A549 (cell line): ENCODE data around the gene UROD. TPM values are rescaled to one million over a fixed set of nuclear protein-coding genes. Genes with fewer than 3 reads are reported as not detected.

Experiments
- ATAC-seq, 2 experiments: fragments of 200-7000 bp in 1 of 2; fragments of >200 bp in 1 of 2; cut with Nextera tagmentation in 1 of 2; cut with Tn5 transposase in 1 of 2; 3 replicates each; pipeline versions ENCODE4 v1.8.0 to v1.9.1; 2018 to 2020; ENCODE audit warnings: mild to moderate bottlenecking in 1 of 2, moderate library complexity in 1 of 2
- CTCF ChIA-PET: fragments of 300-600 bp; sonication (Branson Sonifier 250); formaldehyde crosslinking; extraction: SDS; loops from one replicate; lab custom pipeline; 2021; ENCODE audit warnings: antibody characterized with exemption, inconsistent platforms; lab: Yijun Ruan, JAX
- POLR2A ChIA-PET: fragments of 350-600 bp; formaldehyde crosslinking; extraction: SDS; loops from one replicate; lab custom pipeline; 2021; ENCODE audit warnings: antibody characterized with exemption, inconsistent platforms; lab: Yijun Ruan, JAX
- DNase-seq, 2 experiments: peaks; one replicate each; pipeline versions ENCODE4 v3.0.0 to v3.0.0-alpha.2; 2011 to 2016; ENCODE audit warnings: low read depth in 1 of 2, low spot score in 1 of 2
- FAIRE-seq: peaks from 2 replicates; lab custom pipeline; 2011; peaks lifted over from hg19 to GRCh38; lab: Jason Lieb, UNC
- H3K27ac ChIP-seq, 2 experiments: fragments of >200 bp; sonication (Bioruptor Twin); formaldehyde crosslinking; 3 replicates each; pipeline ENCODE4 v1.5.1; 2016 to 2017
- H3K4me1 ChIP-seq: fragments of >200 bp; sonication (Bioruptor Twin); formaldehyde crosslinking; 3 replicates; pipeline ENCODE4 v1.6.1; 2016
- H3K4me2 ChIP-seq: fragments of >200 bp; sonication (Bioruptor Twin); formaldehyde crosslinking; 3 replicates; pipeline ENCODE4 v1.6.1; 2016
- H3K4me3 ChIP-seq: fragments of >200 bp; sonication (Bioruptor Twin); formaldehyde crosslinking; 3 replicates; pipeline ENCODE4 v1.5.1; 2016
- H3K9me3 ChIP-seq: fragments of >200 bp; sonication (Bioruptor Twin); formaldehyde crosslinking; 3 replicates; pipeline ENCODE4 v1.6.1; 2016
- CBX2 ChIP-seq: fragments of 200-600 bp; sonication (generic); IDR thresholded peaks from 2 replicates; pipeline ENCODE4 v1.6.1; 2016; ENCODE audit warnings: low read depth, mild to moderate bottlenecking, borderline replicate concordance
- CHD4 ChIP-seq: fragments of 200-600 bp; sonication (generic); IDR thresholded peaks from 2 replicates; pipeline ENCODE4 v1.6.1; 2016; ENCODE audit warnings: antibody characterized with exemption, mild to moderate bottlenecking, borderline replicate concordance
- EHF ChIP-seq: fragments of 250-450 bp; sonication (Bioruptor Pico); IDR thresholded peaks from 2 replicates; pipeline ENCODE4 v1.5.0; 2020; ENCODE audit warnings: mild to moderate bottlenecking
- EHMT2 ChIP-seq: fragments of 200-600 bp; sonication (generic); IDR thresholded peaks from 2 replicates; pipeline ENCODE4 v1.6.1; 2016; ENCODE audit warnings: antibody characterized with exemption, low read depth, mild to moderate bottlenecking, moderate library complexity
- EP300 ChIP-seq, 2 experiments: fragments of >200 bp; sonication (Bioruptor Twin); formaldehyde crosslinking; IDR thresholded peaks; 2 replicates in 1 of 2; 3 replicates in 1 of 2; pipeline ENCODE4 v1.6.1; 2016 to 2017
- FOSB ChIP-seq: fragments of 250-450 bp; sonication (Bioruptor Pico); IDR thresholded peaks from 2 replicates; pipeline ENCODE4 v1.5.0; 2020; ENCODE audit warnings: mild to moderate bottlenecking, moderate library complexity
- HEYL ChIP-seq: fragments of 250-450 bp; sonication (Bioruptor Pico); IDR thresholded peaks from 2 replicates; pipeline ENCODE4 v1.8.0; 2021; ENCODE audit warnings: mild to moderate bottlenecking, moderate library complexity
- JUN ChIP-seq, 2 experiments: fragments of >200 bp; sonication (Bioruptor Twin); formaldehyde crosslinking; IDR thresholded peaks; 2 replicates in 1 of 2; 3 replicates in 1 of 2; pipeline ENCODE4 v1.6.1; 2016 to 2017
- MAFK ChIP-seq: fragments of 450-650 bp; IDR thresholded peaks from 2 replicates; pipeline ENCODE4 v1.6.1; 2014; ENCODE audit not compliant: partially characterized antibody
- MYC ChIP-seq: IDR thresholded peaks from 2 replicates; pipeline ENCODE4 v1.6.1; 2012; ENCODE audit warnings: mild to moderate bottlenecking, inconsistent platforms, low read length, improper control_type of control experiment, borderline replicate concordance
- NFE2L2 ChIP-seq: fragments of 150-350 bp; conservative IDR thresholded peaks from 2 replicates; pipeline ENCODE4 v1.6.1; 2014; ENCODE audit warnings: low read length
- NPAS2 ChIP-seq: fragments of 250-450 bp; sonication (Bioruptor Pico); IDR thresholded peaks from 2 replicates; pipeline ENCODE4 v1.8.0; 2022; ENCODE audit warnings: mild to moderate bottlenecking, moderate library complexity, borderline replicate concordance
- PHF8 ChIP-seq: fragments of 200-600 bp; sonication (generic); IDR thresholded peaks from 2 replicates; pipeline ENCODE4 v1.6.1; 2016; ENCODE audit warnings: low read depth, mild to moderate bottlenecking, antibody characterized with exemption, moderate library complexity, borderline replicate concordance
- POLR2A ChIP-seq: IDR thresholded peaks from 2 replicates; pipeline ENCODE4 v1.6.1; 2012; ENCODE audit warnings: mild to moderate bottlenecking, low read length
- SREBF2 ChIP-seq: fragments of 450-650 bp; IDR thresholded peaks from 2 replicates; pipeline ENCODE4 v1.6.1; 2014; ENCODE audit warnings: mild to moderate bottlenecking, moderate library complexity
- ZC3H11A ChIP-seq: fragments of 450-650 bp; IDR thresholded peaks from 2 replicates; pipeline ENCODE4 v1.6.1; 2014; ENCODE audit warnings: antibody characterized with exemption, mild to moderate bottlenecking
- WGBS: methylation state at CpG from one replicate; pipeline ENCODE4 v1.1.6; 2017; ENCODE audit errors: missing lambda C conversion rate; 5-methylcytosine and 5-hydroxymethylcytosine counted together
- polyA minus RNA-seq: library from RNA; depleted of rRNA, polyadenylated mRNA; stranded (reverse); fragments of >200 nt; gene quantifications from 2 replicates; pipeline ENCODE4 v1.2.3, GENCODE V29; 2011; rRNA and poly(A)+ RNA removed
- polyA plus RNA-seq, 4 experiments: library from polyadenylated mRNA; depleted of rRNA in 3 of 4; stranded (reverse); fragments of >200 nt; fragmentation: RNase III in 1 of 4; extraction: RNeasy Plus Mini Kit Qiagen cat#74134 plus additional on column Dnase treatment in 1 of 4; gene quantifications; 2 replicates in 3 of 4; 3 replicates in 1 of 4; pipeline ENCODE4 v1.2.3, GENCODE V29; 2011 to 2017
- TF ChIP-seq, protein P1 (sequence below): fragments of 450-650 bp; IDR thresholded peaks from 2 replicates; pipeline ENCODE4 v1.6.1; 2014; ENCODE audit warnings: antibody characterized with exemption
- TF ChIP-seq, protein P2 (sequence below): fragments of 250-450 bp; sonication (Bioruptor Pico); IDR thresholded peaks from 2 replicates; pipeline ENCODE4 v1.5.0; 2021; ENCODE audit warnings: mild to moderate bottlenecking, moderate library complexity, borderline replicate concordance

Gene UROD
- polyA plus RNA-seq (2011; rRNA removed) (59.0 and 74.5 TPM in 2 replicates), polyA plus RNA-seq (2017; fragmentation: RNase III; extraction: RNeasy Plus Mini Kit Qiagen cat#74134 plus additional on column Dnase treatment) (52.6 to 58.6 TPM (median 57.8 TPM) in 3 replicates), polyA minus RNA-seq (48.4 and 59.4 TPM in 2 replicates)
- 96.1 and 96.5 TPM in 2 replicates for polyA plus RNA-seq (2012; cell fraction: cytosol; rRNA removed)
- polyA plus RNA-seq (2012; cell fraction: nucleus; rRNA removed): 112 and 145 TPM in 2 replicates

DNA sequence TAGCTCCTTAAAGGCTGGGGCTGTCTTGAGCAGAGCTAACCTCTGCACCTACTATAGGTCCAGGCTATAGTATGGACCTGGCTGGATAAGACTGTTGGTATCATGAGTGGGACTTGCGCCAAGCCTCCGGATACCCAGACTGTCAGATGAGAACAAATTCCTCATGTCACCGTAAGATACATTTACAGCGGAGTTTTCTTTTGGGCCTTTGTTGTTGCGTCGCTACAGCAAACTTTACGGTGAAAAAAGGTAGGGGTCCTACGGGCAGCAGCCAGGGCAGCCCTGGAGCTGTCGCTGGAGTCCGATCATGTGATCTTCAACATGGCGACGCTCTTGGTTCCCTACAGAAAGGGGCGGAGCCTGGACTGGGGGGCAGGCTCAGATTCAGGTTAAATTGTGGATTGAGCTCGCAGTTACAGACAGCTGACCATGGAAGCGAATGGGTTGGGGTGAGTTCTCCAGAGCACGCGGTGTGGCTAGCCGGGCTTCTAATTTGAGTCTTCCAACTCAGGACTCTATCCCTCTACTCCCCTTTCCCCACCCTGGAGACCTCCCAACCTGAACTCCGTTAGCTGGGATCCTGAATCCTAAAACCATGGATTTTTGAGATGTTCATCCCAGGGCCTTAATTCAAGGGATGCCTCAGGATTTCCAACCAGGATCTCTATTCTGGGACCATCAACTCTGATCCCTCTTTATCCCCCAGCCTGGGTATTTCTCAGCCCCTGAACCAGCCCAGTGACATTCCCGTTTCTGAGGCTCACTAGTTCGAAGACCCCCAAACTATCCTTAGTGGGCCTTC lies at the start of gene UROD:
TSS of gene UROD (plus strand) at position 418 of the 802 bp plus-strand sequence. CDS start at position 430, 12 bp downstream.
- WGBS: 2% methylated on average over 21 of the region's 21 CpGs
- Histone ChIP-seq H3K27ac (peak within 1 kb of the TSS; percentile 67 to 93), H3K4me3 (peak within 1 kb of the TSS; percentile 97), H3K4me1 (peaks cover 8% of the 10 kb centered on the region; the same call in 2 of the 3 replicates), H3K4me2 (peak within 1 kb of the TSS; percentile 90), H3K9me3 (no peaks in the 10 kb centered on the region)
- no peak for FAIRE-seq
- POLR2A ChIA-PET: interaction anchor here (0.7 to 3.4 kb wide), 10 partner anchors 25 to 510 kb away, joined by 3 to 57 read pairs (median 6); partner anchors contain the start of genes CCDC163, EIF2B3, MMACHC and MUTYH
- peak; percentile 92 to 94 for DNase-seq
- CTCF ChIA-PET: interaction anchor here (0.7 to 20.8 kb wide), 7 partner anchors 25 to 481 kb away, joined by 3 to 488 read pairs (median 3); no protein-coding TSS in a partner anchor
- peak; percentile 60 to 85 for ATAC-seq
- TF ChIP-seq PHF8 (peak; percentile 63; the same call in 1 of the 2 replicates), JUN (IDR thresholded peaks at IDR 0.05) (peak in 1 of 2 experiments; percentile 60; a peak in 2 of 5 replicates), ZC3H11A (no peak), CHD4 (no peak), HEYL (no peak), MYC (0 out of 2 replicates have a peak, but pooled peaks have one; percentile 45), EP300 (IDR thresholded peaks at IDR 0.05) (no peak), POLR2A (peak; percentile 42)
- TF ChIP-seq, protein P1, sequence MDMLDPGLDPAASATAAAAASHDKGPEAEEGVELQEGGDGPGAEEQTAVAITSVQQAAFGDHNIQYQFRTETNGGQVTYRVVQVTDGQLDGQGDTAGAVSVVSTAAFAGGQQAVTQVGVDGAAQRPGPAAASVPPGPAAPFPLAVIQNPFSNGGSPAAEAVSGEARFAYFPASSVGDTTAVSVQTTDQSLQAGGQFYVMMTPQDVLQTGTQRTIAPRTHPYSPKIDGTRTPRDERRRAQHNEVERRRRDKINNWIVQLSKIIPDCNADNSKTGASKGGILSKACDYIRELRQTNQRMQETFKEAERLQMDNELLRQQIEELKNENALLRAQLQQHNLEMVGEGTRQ: peak; percentile 84

DNA sequence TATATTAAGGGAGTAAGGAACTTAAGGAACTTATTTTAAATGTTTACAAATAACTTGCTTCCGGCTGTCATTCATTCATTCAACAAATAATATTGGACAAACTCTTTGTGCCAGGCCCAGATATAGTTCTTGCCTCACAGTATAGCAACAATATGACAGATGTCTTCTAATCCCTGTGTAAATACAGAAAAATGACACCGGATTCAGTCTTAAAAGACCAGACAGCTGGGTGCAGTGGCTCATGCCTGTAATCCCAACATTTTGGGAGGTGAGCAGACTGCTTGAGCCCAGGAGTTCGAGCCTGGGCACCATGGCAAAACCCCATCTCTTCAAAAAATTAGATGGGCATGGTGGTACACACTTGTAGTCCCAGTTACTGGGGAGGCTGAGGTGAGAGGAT lies 49.3 kb upstream of the UROD start:
- TF ChIP-seq NPAS2 (no peak), EHF (CRISPR knock-in tag) (no peak), EHMT2 (no peak), CBX2 (no peak)
- POLR2A ChIA-PET: no interaction called here
- DNase-seq (no peak), FAIRE-seq (no peak), ATAC-seq (no peak)
- Histone ChIP-seq H3K4me1 (no peaks in the 10 kb centered on the region), H3K4me3 (no peak overlapping the region), H3K9me3 (no peaks in the 10 kb centered on the region), H3K4me2 (no peak overlapping the region), H3K27ac (no peak overlapping the region)
- CTCF ChIA-PET: interaction anchor here (0.6 kb wide), 1 partner anchor 17 kb away, joined by 5 read pairs; no protein-coding TSS in a partner anchor
- 86% methylated on average over 3 of the region's 3 CpGs for WGBS

DNA sequence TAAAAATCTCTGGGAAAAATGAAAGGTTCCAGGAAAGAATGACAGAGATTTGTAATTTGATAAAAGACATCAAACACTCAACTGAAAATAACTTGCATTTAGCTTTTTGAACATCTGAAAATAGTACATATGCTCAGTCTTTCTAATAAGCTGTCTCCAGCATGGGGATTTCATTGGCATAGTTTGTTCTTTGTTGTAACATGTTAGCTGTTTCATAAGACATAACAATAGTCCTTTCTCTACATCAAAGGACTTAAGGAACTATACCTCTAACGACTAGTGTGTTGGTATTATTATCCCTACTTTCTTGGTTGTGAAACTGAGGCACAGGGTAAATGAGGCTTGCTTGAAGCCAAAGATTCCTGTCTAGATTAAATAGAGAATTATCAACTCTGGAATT lies 47.7 kb upstream of the UROD start:
- no peaks in the 10 kb centered on the region for H3K4me1 ChIP-seq
- POLR2A ChIA-PET: no interaction called here
- CTCF ChIA-PET: interaction anchor here (0.6 kb wide), 1 partner anchor 21 kb away, joined by 3 read pairs; no protein-coding TSS in a partner anchor
- no peaks in the 10 kb centered on the region for H3K9me3 ChIP-seq
- 68% methylated on average over 1 of the region's 1 CpG for WGBS
- ATAC-seq (no peak), DNase-seq (no peak), FAIRE-seq (no peak)
- H3K27ac ChIP-seq: no peak overlapping the region
- no peak overlapping the region for H3K4me3 ChIP-seq
- TF ChIP-seq NFE2L2 (no peak), MAFK (no peak), ZC3H11A (no peak), JUN (IDR thresholded peaks at IDR 0.05) (no peak), SREBF2 (no peak), FOSB (CRISPR knock-in tag) (no peak)
- TF ChIP-seq, protein P2, sequence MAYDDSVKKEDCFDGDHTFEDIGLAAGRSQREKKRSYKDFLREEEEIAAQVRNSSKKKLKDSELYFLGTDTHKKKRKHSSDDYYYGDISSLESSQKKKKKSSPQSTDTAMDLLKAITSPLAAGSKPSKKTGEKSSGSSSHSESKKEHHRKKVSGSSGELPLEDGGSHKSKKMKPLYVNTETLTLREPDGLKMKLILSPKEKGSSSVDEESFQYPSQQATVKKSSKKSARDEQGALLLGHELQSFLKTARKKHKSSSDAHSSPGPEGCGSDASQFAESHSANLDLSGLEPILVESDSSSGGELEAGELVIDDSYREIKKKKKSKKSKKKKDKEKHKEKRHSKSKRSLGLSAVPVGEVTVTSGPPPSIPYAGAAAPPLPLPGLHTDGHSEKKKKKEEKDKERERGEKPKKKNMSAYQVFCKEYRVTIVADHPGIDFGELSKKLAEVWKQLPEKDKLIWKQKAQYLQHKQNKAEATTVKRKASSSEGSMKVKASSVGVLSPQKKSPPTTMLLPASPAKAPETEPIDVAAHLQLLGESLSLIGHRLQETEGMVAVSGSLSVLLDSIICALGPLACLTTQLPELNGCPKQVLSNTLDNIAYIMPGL (CRISPR knock-in tag): no peak
- no peak overlapping the region for H3K4me2 ChIP-seq
